Neural cell (in vitro differentiated cells): ENCODE results near the gene GET3. TPM values are rescaled to one million over a fixed set of nuclear protein-coding genes. Genes with fewer than 3 reads are reported as not detected.

Experiments
- H2AFZ ChIP-seq: fragments of 200-600, 300-800 bp; sonication (generic), shearing (Covaris generic); 2 replicates; pipeline ENCODE4 v1.6.0; 2014; ENCODE audit warnings: low read depth, mild to moderate bottlenecking, antibody characterized with exemption, low read length, moderate library complexity
- H3F3A ChIP-seq: fragments of 200-600 bp; shearing (Covaris generic); 2 replicates; pipeline ENCODE4 v1.6.1; 2016; ENCODE audit warnings: mild to moderate bottlenecking, moderate library complexity, mixed read lengths, antibody characterized with exemption, low read length; ENCODE audit not compliant: insufficient read depth, poor library complexity, severe bottlenecking
- H3K27ac ChIP-seq: fragments of 200-600, 300-800 bp; sonication (generic), shearing (Covaris generic); 2 replicates; pipeline ENCODE4 v1.5.1; 2014; ENCODE audit warnings: mild to moderate bottlenecking, low read length, moderate library complexity
- H3K27me3 ChIP-seq: fragments of 300-800, 200-600 bp; sonication (generic), shearing (Covaris generic); 2 replicates; pipeline ENCODE4 v1.6.0; 2014; ENCODE audit warnings: mild to moderate bottlenecking, low read depth, low read length, moderate library complexity; ENCODE audit not compliant: insufficient read depth
- H3K36me3 ChIP-seq: fragments of 300-800, 200-600 bp; sonication (generic), shearing (Covaris generic); 2 replicates; pipeline ENCODE4 v1.5.1; 2014; ENCODE audit warnings: mild to moderate bottlenecking, antibody characterized with exemption, low read length, moderate library complexity; ENCODE audit not compliant: insufficient read depth
- H3K4me2 ChIP-seq: fragments of 300-800, 200-600 bp; sonication (generic), shearing (Covaris generic); 2 replicates; pipeline ENCODE4 v1.6.0; 2014; ENCODE audit warnings: mild to moderate bottlenecking, low read length
- H3K4me3 ChIP-seq: fragments of 300-800, 200-600 bp; sonication (generic), shearing (Covaris generic); 2 replicates; pipeline ENCODE4 v1.5.1; 2014; ENCODE audit warnings: mild to moderate bottlenecking, low read length, moderate library complexity
- H3K79me2 ChIP-seq: fragments of 200-600 bp; shearing (Covaris generic); replicated peaks from 2 replicates; pipeline ENCODE4 v1.6.0; 2014; ENCODE audit warnings: mild to moderate bottlenecking, low read length, moderate library complexity; ENCODE audit not compliant: insufficient read depth
- H3K9ac ChIP-seq: fragments of 300-800, 200-600 bp; sonication (generic), shearing (Covaris generic); 2 replicates; pipeline ENCODE4 v1.6.1; 2016; ENCODE audit warnings: mild to moderate bottlenecking, low read length, mixed read lengths
- H3K9me2 ChIP-seq: fragments of 200-600 bp; shearing (Covaris generic); 2 replicates; pipeline ENCODE4 v1.6.1; 2016; ENCODE audit warnings: mild to moderate bottlenecking, low read length, mixed read lengths; ENCODE audit not compliant: insufficient read depth
- H3K9me3 ChIP-seq: fragments of 200-600, 300-800 bp; sonication (generic), shearing (Covaris generic); 2 replicates; pipeline ENCODE4 v1.6.1; 2016; ENCODE audit warnings: mild to moderate bottlenecking, mixed run types, low read length, moderate library complexity, mixed read lengths
- H4K20me1 ChIP-seq: fragments of 200-600 bp; shearing (Covaris generic); 2 replicates; pipeline ENCODE4 v1.6.1; 2016; ENCODE audit warnings: mild to moderate bottlenecking, mixed run types; ENCODE audit not compliant: insufficient read depth
- EP300 ChIP-seq: fragments of 450-650 bp; conservative IDR thresholded peaks from 2 replicates; pipeline ENCODE4 v1.6.1; 2014; ENCODE audit warnings: antibody characterized with exemption, mild to moderate bottlenecking, moderate library complexity; ENCODE audit not compliant: poor library complexity, severe bottlenecking
- EZH2 ChIP-seq: fragments of 200-600, 300-800 bp; shearing (Covaris generic), sonication (generic); IDR thresholded peaks from 2 replicates; pipeline ENCODE4 v1.6.1; 2014; ENCODE audit warnings: antibody characterized with exemption, low read length, borderline replicate concordance, mild to moderate bottlenecking; ENCODE audit not compliant: insufficient read depth, poor library complexity, severe bottlenecking
- MXI1 ChIP-seq: fragments of 450-650 bp; conservative IDR thresholded peaks from 2 replicates; pipeline ENCODE4 v1.6.1; 2014; ENCODE audit warnings: antibody characterized with exemption, mild to moderate bottlenecking; ENCODE audit not compliant: poor library complexity, severe bottlenecking
- POLR2AphosphoS5 ChIP-seq: IDR thresholded peaks from 2 replicates; pipeline ENCODE4 v1.6.1; 2012
- RAD21 ChIP-seq: fragments of 450-650 bp; conservative IDR thresholded peaks from 2 replicates; pipeline ENCODE4 v1.6.1; 2014; ENCODE audit warnings: antibody characterized with exemption, mild to moderate bottlenecking, moderate library complexity
- SMC3 ChIP-seq: fragments of 450-650 bp; conservative IDR thresholded peaks from 2 replicates; pipeline ENCODE4 v1.6.1; 2014; ENCODE audit warnings: antibody characterized with exemption, mild to moderate bottlenecking, moderate library complexity; ENCODE audit not compliant: poor library complexity
- TAF1 ChIP-seq: IDR thresholded peaks from 2 replicates; pipeline ENCODE4 v1.6.1; 2012; ENCODE audit warnings: low read depth
- polyA plus RNA-seq: library from polyadenylated mRNA; depleted of rRNA; stranded (reverse); fragments of >200 nt; gene quantifications from 2 replicates; pipeline ENCODE4 v1.2.3, GENCODE V29; 2014
- TF ChIP-seq, protein P1 (sequence below): fragments of 450-650 bp; IDR thresholded peaks from 2 replicates; pipeline ENCODE4 v1.5.1; 2014; ENCODE audit warnings: antibody characterized with exemption, mild to moderate bottlenecking, moderate library complexity; ENCODE audit not compliant: poor library complexity, severe bottlenecking
- TF ChIP-seq, protein P2 (sequence below): IDR thresholded peaks from 2 replicates; pipeline ENCODE4 v1.6.1; 2012; ENCODE audit warnings: borderline replicate concordance

The GET3 gene
- polyA plus RNA-seq, 1 donor from 2014 or later, result 89.6 TPM

GRCh38 chr19:12694641-12695040, 42.7 kb upstream of the GET3 start:
- Histone ChIP-seq H3K9me3 (no peaks in the 10 kb centered on the region), H3K4me3 (no peak overlapping the region), H3K4me2 (no peak overlapping the region), H3K9ac (no peak overlapping the region), H3K27me3 (no peaks in the 10 kb centered on the region), H3F3A (peaks cover 5% of the 10 kb centered on the region), H3K36me3 (no peaks in the 10 kb centered on the region), H3K9me2 (no peaks in the 10 kb centered on the region), H3K79me2 (no peaks in the 10 kb centered on the region), H3K27ac (no peak overlapping the region), H4K20me1 (no peaks in the 10 kb centered on the region), H2AFZ (no peak overlapping the region)
- TF ChIP-seq RAD21, result no peak
- TF ChIP-seq, protein P1, sequence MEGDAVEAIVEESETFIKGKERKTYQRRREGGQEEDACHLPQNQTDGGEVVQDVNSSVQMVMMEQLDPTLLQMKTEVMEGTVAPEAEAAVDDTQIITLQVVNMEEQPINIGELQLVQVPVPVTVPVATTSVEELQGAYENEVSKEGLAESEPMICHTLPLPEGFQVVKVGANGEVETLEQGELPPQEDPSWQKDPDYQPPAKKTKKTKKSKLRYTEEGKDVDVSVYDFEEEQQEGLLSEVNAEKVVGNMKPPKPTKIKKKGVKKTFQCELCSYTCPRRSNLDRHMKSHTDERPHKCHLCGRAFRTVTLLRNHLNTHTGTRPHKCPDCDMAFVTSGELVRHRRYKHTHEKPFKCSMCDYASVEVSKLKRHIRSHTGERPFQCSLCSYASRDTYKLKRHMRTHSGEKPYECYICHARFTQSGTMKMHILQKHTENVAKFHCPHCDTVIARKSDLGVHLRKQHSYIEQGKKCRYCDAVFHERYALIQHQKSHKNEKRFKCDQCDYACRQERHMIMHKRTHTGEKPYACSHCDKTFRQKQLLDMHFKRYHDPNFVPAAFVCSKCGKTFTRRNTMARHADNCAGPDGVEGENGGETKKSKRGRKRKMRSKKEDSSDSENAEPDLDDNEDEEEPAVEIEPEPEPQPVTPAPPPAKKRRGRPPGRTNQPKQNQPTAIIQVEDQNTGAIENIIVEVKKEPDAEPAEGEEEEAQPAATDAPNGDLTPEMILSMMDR, result no peak
- no peak for TF ChIP-seq TAF1
- TF ChIP-seq EZH2, result no peak

DNA sequence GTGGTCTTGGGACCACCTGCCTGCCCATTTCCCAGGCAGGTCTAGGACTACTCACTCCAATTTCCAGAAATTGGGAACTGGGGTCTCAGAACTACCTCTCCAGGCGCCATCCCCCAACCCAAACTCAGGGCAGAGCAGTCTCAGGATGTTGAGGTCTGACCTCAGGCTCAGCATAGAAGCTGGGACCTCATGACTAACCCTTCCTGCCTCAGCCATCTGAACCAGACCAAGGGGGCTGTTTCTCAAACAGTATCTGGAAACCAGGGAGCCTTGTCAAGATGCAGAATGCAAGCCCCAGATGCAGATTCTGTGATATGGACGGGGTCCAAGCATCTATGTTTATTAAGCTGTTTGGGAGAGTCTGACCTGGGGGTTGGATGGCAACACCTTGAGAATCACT, 42.2 kb upstream of the GET3 start:
- Histone ChIP-seq H3K9me2 (no peaks in the 10 kb centered on the region), H3K36me3 (no peaks in the 10 kb centered on the region), H3K9ac (no peak overlapping the region), H2AFZ (no peak overlapping the region), H3F3A (peaks cover 5% of the 10 kb centered on the region), H3K9me3 (no peaks in the 10 kb centered on the region), H3K79me2 (no peaks in the 10 kb centered on the region), H3K27me3 (no peaks in the 10 kb centered on the region), H3K4me2 (no peak overlapping the region), H3K4me3 (peak overlapping the region; percentile 99), H3K27ac (no peak overlapping the region), H4K20me1 (no peaks in the 10 kb centered on the region)
- TF ChIP-seq, protein P1, result no peak
- no peak for TF ChIP-seq EZH2
- no peak for TF ChIP-seq TAF1
- TF ChIP-seq RAD21, result no peak
- TF ChIP-seq, protein P2, sequence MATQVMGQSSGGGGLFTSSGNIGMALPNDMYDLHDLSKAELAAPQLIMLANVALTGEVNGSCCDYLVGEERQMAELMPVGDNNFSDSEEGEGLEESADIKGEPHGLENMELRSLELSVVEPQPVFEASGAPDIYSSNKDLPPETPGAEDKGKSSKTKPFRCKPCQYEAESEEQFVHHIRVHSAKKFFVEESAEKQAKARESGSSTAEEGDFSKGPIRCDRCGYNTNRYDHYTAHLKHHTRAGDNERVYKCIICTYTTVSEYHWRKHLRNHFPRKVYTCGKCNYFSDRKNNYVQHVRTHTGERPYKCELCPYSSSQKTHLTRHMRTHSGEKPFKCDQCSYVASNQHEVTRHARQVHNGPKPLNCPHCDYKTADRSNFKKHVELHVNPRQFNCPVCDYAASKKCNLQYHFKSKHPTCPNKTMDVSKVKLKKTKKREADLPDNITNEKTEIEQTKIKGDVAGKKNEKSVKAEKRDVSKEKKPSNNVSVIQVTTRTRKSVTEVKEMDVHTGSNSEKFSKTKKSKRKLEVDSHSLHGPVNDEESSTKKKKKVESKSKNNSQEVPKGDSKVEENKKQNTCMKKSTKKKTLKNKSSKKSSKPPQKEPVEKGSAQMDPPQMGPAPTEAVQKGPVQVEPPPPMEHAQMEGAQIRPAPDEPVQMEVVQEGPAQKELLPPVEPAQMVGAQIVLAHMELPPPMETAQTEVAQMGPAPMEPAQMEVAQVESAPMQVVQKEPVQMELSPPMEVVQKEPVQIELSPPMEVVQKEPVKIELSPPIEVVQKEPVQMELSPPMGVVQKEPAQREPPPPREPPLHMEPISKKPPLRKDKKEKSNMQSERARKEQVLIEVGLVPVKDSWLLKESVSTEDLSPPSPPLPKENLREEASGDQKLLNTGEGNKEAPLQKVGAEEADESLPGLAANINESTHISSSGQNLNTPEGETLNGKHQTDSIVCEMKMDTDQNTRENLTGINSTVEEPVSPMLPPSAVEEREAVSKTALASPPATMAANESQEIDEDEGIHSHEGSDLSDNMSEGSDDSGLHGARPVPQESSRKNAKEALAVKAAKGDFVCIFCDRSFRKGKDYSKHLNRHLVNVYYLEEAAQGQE, result no peak
- no peak for TF ChIP-seq EP300
- no peak for TF ChIP-seq POLR2AphosphoS5
- no peak for TF ChIP-seq SMC3
- TF ChIP-seq MXI1, result no peak
